Mesenchymal stem cell (in vitro differentiated cells and primary cell): ENCODE results near the gene RRP15.

Experiments used
- DNase-seq: peaks from one replicate; pipeline ENCODE4 v3.0.0-alpha.2; 2013
- H2AFZ ChIP-seq: one replicate; pipeline ENCODE4 v1.6.1; 2013; ENCODE audit warnings: low read depth, mild to moderate bottlenecking, control low read depth, inconsistent platforms, low read length, moderate library complexity
- H2AK5ac ChIP-seq: 2 replicates; pipeline ENCODE4 v1.6.1; 2013; ENCODE audit warnings: low read length, moderate library complexity, mild to moderate bottlenecking, inconsistent platforms; ENCODE audit not compliant: severe bottlenecking
- H2BK120ac ChIP-seq: one replicate; pipeline ENCODE4 v1.6.1; 2013; ENCODE audit warnings: low read depth, mild to moderate bottlenecking, inconsistent platforms, low read length, moderate library complexity
- H2BK12ac ChIP-seq, 2 experiments: one replicate each; pipeline ENCODE4 v1.6.1; 2013; ENCODE audit warnings: inconsistent platforms in 2 of 2, low read length in 2 of 2, mild to moderate bottlenecking in 2 of 2, moderate library complexity in 2 of 2, control low read depth in 1 of 2
- H2BK15ac ChIP-seq: one replicate; pipeline ENCODE4 v1.6.1; 2013; ENCODE audit warnings: mild to moderate bottlenecking, low read depth, inconsistent platforms; ENCODE audit not compliant: poor library complexity, severe bottlenecking
- H2BK5ac ChIP-seq: 2 replicates; pipeline ENCODE4 v1.6.1; 2013; ENCODE audit warnings: low read depth, mild to moderate bottlenecking, low read length, control low read depth, inconsistent platforms; ENCODE audit not compliant: poor library complexity, severe bottlenecking
- H3K14ac ChIP-seq, 2 experiments: one replicate each; pipeline ENCODE4 v1.6.1; 2013; ENCODE audit warnings: inconsistent platforms in 2 of 2, low read length in 2 of 2, control low read depth in 1 of 2, mild to moderate bottlenecking in 1 of 2, moderate library complexity in 1 of 2
- H3K18ac ChIP-seq, 2 experiments: one replicate each; pipeline ENCODE4 v1.6.1; 2013; ENCODE audit warnings: inconsistent platforms in 2 of 2, low read length in 2 of 2, control low read depth in 1 of 2, low read depth in 1 of 2, mild to moderate bottlenecking in 1 of 2
- H3K23ac ChIP-seq, 2 experiments: one replicate each; pipeline ENCODE4 v1.6.1; 2013; ENCODE audit warnings: inconsistent platforms in 2 of 2, low read length in 2 of 2, mild to moderate bottlenecking in 2 of 2, moderate library complexity in 2 of 2, control low read depth in 1 of 2
- H3K27ac ChIP-seq: 2 replicates; pipeline ENCODE4 v1.5.1; 2013; ENCODE audit warnings: mild to moderate bottlenecking, moderate library complexity, low read length, control low read depth, inconsistent platforms; ENCODE audit not compliant: poor library complexity, severe bottlenecking
- H3K27me3 ChIP-seq, 2 experiments: 2 replicates each; pipeline versions ENCODE4 v1.6.1 to v1.7.0; 2013; ENCODE audit warnings: low read length in 2 of 2, mild to moderate bottlenecking in 2 of 2, moderate library complexity in 2 of 2, control low read depth in 1 of 2, inconsistent platforms in 1 of 2; ENCODE audit not compliant: control insufficient read depth in 1 of 2, insufficient read depth in 1 of 2
- H3K36me3 ChIP-seq, 2 experiments: 2 replicates each; pipeline versions ENCODE4 v1.6.1 to v1.7.0; 2013; ENCODE audit warnings: low read length in 2 of 2, control low read depth in 1 of 2, inconsistent platforms in 1 of 2, low read depth in 1 of 2, mild to moderate bottlenecking in 1 of 2; ENCODE audit not compliant: insufficient read depth in 2 of 2, control insufficient read depth in 1 of 2
- H3K4ac ChIP-seq, 2 experiments: one replicate each; pipeline ENCODE4 v1.6.1; 2013; ENCODE audit warnings: inconsistent platforms in 2 of 2, low read length in 2 of 2, mild to moderate bottlenecking in 2 of 2, moderate library complexity in 2 of 2, control low read depth in 1 of 2, low read depth in 1 of 2
- H3K4me1 ChIP-seq: 2 replicates; pipeline ENCODE4 v1.6.1; 2013; ENCODE audit warnings: low read depth, low read length, control low read depth; ENCODE audit not compliant: control insufficient read depth, insufficient read depth
- H3K4me2 ChIP-seq: 2 replicates; pipeline ENCODE4 v1.6.1; 2013; ENCODE audit warnings: low read length, mild to moderate bottlenecking, inconsistent platforms; ENCODE audit not compliant: poor library complexity, severe bottlenecking
- H3K4me3 ChIP-seq, 2 experiments: 2 replicates each; pipeline versions ENCODE4 v1.5.1 to v1.7.0; 2013; ENCODE audit warnings: low read length in 2 of 2, mild to moderate bottlenecking in 2 of 2, control low read depth in 1 of 2, low read depth in 1 of 2; ENCODE audit not compliant: insufficient read depth in 1 of 2
- H3K79me1 ChIP-seq: replicated peaks from 2 replicates; pipeline ENCODE4 v1.6.1; 2013; ENCODE audit warnings: mild to moderate bottlenecking, control low read depth, low read length, inconsistent platforms; ENCODE audit not compliant: poor library complexity, severe bottlenecking
- H3K9ac ChIP-seq: 2 replicates; pipeline ENCODE4 v1.7.0; 2013; ENCODE audit warnings: mild to moderate bottlenecking, low read length, moderate library complexity
- H3K9me3 ChIP-seq: 2 replicates; pipeline ENCODE4 v1.7.0; 2013; ENCODE audit warnings: mild to moderate bottlenecking, low read length; ENCODE audit not compliant: control insufficient read depth
- H4K8ac ChIP-seq: one replicate; pipeline ENCODE4 v1.6.1; 2013; ENCODE audit warnings: inconsistent platforms, mild to moderate bottlenecking, low read length, moderate library complexity
- H4K91ac ChIP-seq: one replicate; pipeline ENCODE4 v1.6.1; 2013; ENCODE audit warnings: mild to moderate bottlenecking, low read length, inconsistent platforms
- WGBS: methylation state at CpG from one replicate; pipeline ENCODE4 v1.1.7; 2013; ENCODE audit warnings: mixed read lengths; 5-methylcytosine and 5-hydroxymethylcytosine counted together

Gene RRP15

GRCh38 chr1:218303176-218303879, 18.2 kb downstream of the RRP15 start:
- H3K4me1 ChIP-seq, result peaks cover 1% of the 10 kb centered on the region
- H3K4me2 ChIP-seq, result no peak overlapping the region
- peaks cover 0 to 25% of the 10 kb centered on the region in 2 experiments for H3K36me3 ChIP-seq
- H3K18ac ChIP-seq, result no peak overlapping the region
- H2BK5ac ChIP-seq, result no peak overlapping the region
- DNase-seq, result no peak
- no peak overlapping the region for H3K27ac ChIP-seq
- H2BK12ac ChIP-seq, result no peak overlapping the region
- H2BK15ac ChIP-seq, result no peak overlapping the region
- H3K9me3 ChIP-seq, result no peaks in the 10 kb centered on the region
- no peak overlapping the region for H4K91ac ChIP-seq
- H3K4ac ChIP-seq, result no peak overlapping the region
- no peak overlapping the region for H3K23ac ChIP-seq
- no peak overlapping the region for H3K9ac ChIP-seq
- H2AFZ ChIP-seq, result no peak overlapping the region
- H3K27me3 ChIP-seq, result no peaks in the 10 kb centered on the region
- H3K4me3 ChIP-seq, result no peak overlapping the region
- H3K79me1 ChIP-seq, result peaks cover 18% of the 10 kb centered on the region
- H2BK120ac ChIP-seq, result no peak overlapping the region
- H2AK5ac ChIP-seq, result no peak overlapping the region
- no peak overlapping the region for H3K14ac ChIP-seq
- no peak overlapping the region for H4K8ac ChIP-seq

- H3K14ac ChIP-seq, result no peak overlapping the region
- 41% methylated on average over 6 of the region's 8 CpGs for WGBS
- no peak overlapping the region for H2BK120ac ChIP-seq
- H3K18ac ChIP-seq, result no peak overlapping the region
- H3K23ac ChIP-seq, result no peak overlapping the region
- peaks cover 0 to 29% of the 10 kb centered on the region in 2 experiments for H3K36me3 ChIP-seq
- H3K79me1 ChIP-seq, result peaks cover 15% of the 10 kb centered on the region
- no peak overlapping the region for H3K27ac ChIP-seq
- H4K91ac ChIP-seq, result no peak overlapping the region
- H3K4ac ChIP-seq, result no peak overlapping the region
- no peak overlapping the region for H2BK15ac ChIP-seq
- no peaks in the 10 kb centered on the region for H3K9me3 ChIP-seq
- no peak overlapping the region for H2AFZ ChIP-seq
- peaks cover 1% of the 10 kb centered on the region for H3K4me1 ChIP-seq
- no peak overlapping the region for H2BK5ac ChIP-seq
- no peak overlapping the region for H4K8ac ChIP-seq
- H2AK5ac ChIP-seq, result no peak overlapping the region
- H2BK12ac ChIP-seq, result no peak overlapping the region
- no peak overlapping the region for H3K4me2 ChIP-seq
- H3K27me3 ChIP-seq, result no peaks in the 10 kb centered on the region
- DNase-seq, result peak; percentile 50
- H3K9ac ChIP-seq, result no peak overlapping the region
- H3K4me3 ChIP-seq, result no peak overlapping the region
These were observed 19.4 kb downstream of the RRP15 start for GRCh38 chr1:218304281-218305039.

- no peak overlapping the region for H3K23ac ChIP-seq
- no peaks in the 10 kb centered on the region for H3K27me3 ChIP-seq
- H3K4me3 ChIP-seq, result no peak overlapping the region
- H3K79me1 ChIP-seq, result peaks cover 14% of the 10 kb centered on the region
- H3K4me2 ChIP-seq, result no peak overlapping the region
- H2BK15ac ChIP-seq, result no peak overlapping the region
- H2BK12ac ChIP-seq, result no peak overlapping the region
- H3K9me3 ChIP-seq, result no peaks in the 10 kb centered on the region
- H3K14ac ChIP-seq, result no peak overlapping the region
- no peak overlapping the region for H3K27ac ChIP-seq
- H2AFZ ChIP-seq, result no peak overlapping the region
- peaks cover 1% of the 10 kb centered on the region for H3K4me1 ChIP-seq
- no peak overlapping the region for H4K8ac ChIP-seq
- H2BK120ac ChIP-seq, result no peak overlapping the region
- WGBS, result 97% methylated on average over 6 of the region's 6 CpGs
- no peak overlapping the region for H4K91ac ChIP-seq
- H3K18ac ChIP-seq, result peak overlapping the region in 1 of 2 experiments; percentile 11
- H3K4ac ChIP-seq, result no peak overlapping the region
- H2BK5ac ChIP-seq, result no peak overlapping the region
- H3K36me3 ChIP-seq, result peaks cover 0 to 29% of the 10 kb centered on the region in 2 experiments
- H2AK5ac ChIP-seq, result no peak overlapping the region
- no peak for DNase-seq
- no peak overlapping the region for H3K9ac ChIP-seq
These were observed 20.5 kb downstream of the RRP15 start for GRCh38 chr1:218305472-218306064.

GRCh38 chr1:218312509-218312908, 27.4 kb downstream of the RRP15 start:
- H3K4ac ChIP-seq, result no peak overlapping the region
- H3K27ac ChIP-seq, result no peak overlapping the region
- no peak overlapping the region for H3K4me2 ChIP-seq
- no peak overlapping the region for H3K4me3 ChIP-seq
- DNase-seq, result no peak
- H3K9ac ChIP-seq, result no peak overlapping the region
- peaks cover 5% of the 10 kb centered on the region for H3K9me3 ChIP-seq
- H2AFZ ChIP-seq, result no peak overlapping the region
- no peak overlapping the region for H3K18ac ChIP-seq
- no peak overlapping the region for H2BK120ac ChIP-seq
- H2BK5ac ChIP-seq, result no peak overlapping the region
- H3K79me1 ChIP-seq, result peaks cover 6% of the 10 kb centered on the region
- no peak overlapping the region for H2AK5ac ChIP-seq
- 42% methylated on average over 2 of the region's 2 CpGs for WGBS
- no peak overlapping the region for H4K8ac ChIP-seq
- no peak overlapping the region for H2BK12ac ChIP-seq
- H3K27me3 ChIP-seq, result no peaks in the 10 kb centered on the region
- no peak overlapping the region for H4K91ac ChIP-seq
- H3K4me1 ChIP-seq, result peaks cover 2% of the 10 kb centered on the region
- H3K23ac ChIP-seq, result no peak overlapping the region
- H2BK15ac ChIP-seq, result no peak overlapping the region
- H3K36me3 ChIP-seq, result peaks cover 0 to 16% of the 10 kb centered on the region in 2 experiments
- no peak overlapping the region for H3K14ac ChIP-seq
